ENCODE results near the gene MYCBP. TPM values are rescaled to one million over a fixed set of nuclear protein-coding genes. Genes with fewer than 3 reads are reported as not detected.
A peak's percentile ranks its signal among the peaks of the same experiment; 100 is the strongest.
"Not testable (repeated sequence)": the region's sequence is repeated elsewhere in the genome, so short reads cannot be mapped to it uniquely, and the experiment has no call there.

Gene MYCBP
- total RNA-seq, 4 donors from 2014 or later, result 2.2 to 24.3 (median 16.2) TPM

- TF ChIP-seq POLR2AphosphoS5 (IDR thresholded peaks at IDR 0.05), result peak; percentile 37 to 46 (median 44)
- peak; percentile 7 for TF ChIP-seq EP300 (IDR thresholded peaks at IDR 0.05; ENCODE audit: low read depth)
- peak; percentile 71 for TF ChIP-seq POLR2A (IDR thresholded peaks at IDR 0.05)
- no peak for TF ChIP-seq CTCF (IDR thresholded peaks at IDR 0.05)
- H3K9me3 ChIP-seq, result no peaks in the 10 kb centered on the region
- H3K4me3 ChIP-seq, result peak overlapping the region; percentile 71 to 96 (median 94)
- intact Hi-C loops (cut with DNase I; ENCODE audit: low total_unique reads) (no loop called here), in situ Hi-C loops (cut with MboI; ENCODE audit: low pct_ligation_motif_present in 1 of 4, low pct_unique_long_range_greater_than_20kb in 1 of 4, low sequenced_read_pairs in 3 of 4) (no loop called here)
- peak; percentile 79 for DNase-seq
- H3K36me3 ChIP-seq, result peaks cover 0 to 22% (median 8%) of the 10 kb centered on the region in 4 donors
- WGBS, 2 donors (ENCODE audit: low coverage in 1 of 2), result 0 to 2% methylated on average over 5 to 17 of the region's 51 CpGs
- peaks cover 12 to 46% (median 32%) of the 10 kb centered on the region in 4 donors for H3K4me1 ChIP-seq
- no peaks in the 10 kb centered on the region for H3K27me3 ChIP-seq
- H3K27ac ChIP-seq, result peak overlapping the region; percentile 93 to 97 (median 96)
These were observed 14.2 kb downstream of the MYCBP start for GRCh38 chr1:38858833-38859560.

- no peak for DNase-seq
- intact Hi-C loops (cut with DNase I; ENCODE audit: low total_unique reads), result no loop called here
These were observed 20.4 kb downstream of the MYCBP start for GRCh38 chr1:38852780-38853179.

GRCh38 chr1:38848071-38848470, 25.1 kb downstream of the MYCBP start:
- in situ Hi-C loops (cut with MboI; ENCODE audit: low pct_ligation_motif_present in 1 of 4, low pct_unique_long_range_greater_than_20kb in 1 of 4, low sequenced_read_pairs in 3 of 4), result loop anchor here in 1 of 4 donors (25.0 kb wide), 1 partner anchor 811 kb away; the partner anchor contains the start of gene POU3F1
- DNase-seq, result no peak
- Histone ChIP-seq H3K36me3 (peaks cover 0 to 72% (median 26%) of the 10 kb centered on the region in 4 donors), H3K9me3 (no peaks in the 10 kb centered on the region), H3K27ac (no peak overlapping the region), H3K4me3 (no peak overlapping the region), H3K4me1 (no peaks in the 10 kb centered on the region), H3K27me3 (no peaks in the 10 kb centered on the region)
- TF ChIP-seq POLR2A (IDR thresholded peaks at IDR 0.05), result no peak
- TF ChIP-seq EP300 (IDR thresholded peaks at IDR 0.05; ENCODE audit: low read depth), result no peak
- no peak for TF ChIP-seq CTCF (IDR thresholded peaks at IDR 0.05)
- no peak for TF ChIP-seq POLR2AphosphoS5 (IDR thresholded peaks at IDR 0.05)
- 67 to 73% methylated on average over 1 of the region's 1 CpG for WGBS, 2 donors (ENCODE audit: low coverage in 1 of 2)
- intact Hi-C loops (cut with DNase I; ENCODE audit: low total_unique reads), result no loop called here

More at GRCh38 chr1:38852780-38853179, 20.4 kb downstream of the MYCBP start:
- Histone ChIP-seq H3K4me3 (no peak overlapping the region), H3K9me3 (no peaks in the 10 kb centered on the region), H3K36me3 (peaks cover 0 to 61% (median 21%) of the 10 kb centered on the region in 4 donors), H3K27me3 (no peaks in the 10 kb centered on the region), H3K27ac (no peak overlapping the region), H3K4me1 (peaks cover 6 to 17% (median 10%) of the 10 kb centered on the region in 4 donors)
- TF ChIP-seq POLR2A (IDR thresholded peaks at IDR 0.05), result no peak
- TF ChIP-seq POLR2AphosphoS5 (IDR thresholded peaks at IDR 0.05), result no peak
- TF ChIP-seq CTCF (IDR thresholded peaks at IDR 0.05), result no peak
- TF ChIP-seq EP300 (IDR thresholded peaks at IDR 0.05; ENCODE audit: low read depth), result no peak
- in situ Hi-C loops (cut with MboI; ENCODE audit: low pct_ligation_motif_present in 1 of 4, low pct_unique_long_range_greater_than_20kb in 1 of 4, low sequenced_read_pairs in 3 of 4), result no loop called here
- 58 to 71% methylated on average over 4 of the region's 4 CpGs for WGBS, 2 donors (ENCODE audit: low coverage in 1 of 2)

GRCh38 chr1:38846210-38846609, 26.9 kb downstream of the MYCBP start:
- Histone ChIP-seq H3K27me3 (no peaks in the 10 kb centered on the region), H3K4me3 (no peak overlapping the region), H3K36me3 (peaks cover 0 to 63% (median 23%) of the 10 kb centered on the region in 4 donors), H3K4me1 (no peaks in the 10 kb centered on the region), H3K27ac (no peak overlapping the region), H3K9me3 (no peaks in the 10 kb centered on the region)
- no peak for TF ChIP-seq POLR2AphosphoS5 (IDR thresholded peaks at IDR 0.05)
- no peak for TF ChIP-seq CTCF (IDR thresholded peaks at IDR 0.05)
- TF ChIP-seq EP300 (IDR thresholded peaks at IDR 0.05; ENCODE audit: low read depth), result no peak
- TF ChIP-seq POLR2A (IDR thresholded peaks at IDR 0.05), result no peak
- intact Hi-C loops (cut with DNase I; ENCODE audit: low total_unique reads), result no loop called here
- in situ Hi-C loops (cut with MboI; ENCODE audit: low pct_ligation_motif_present in 1 of 4, low pct_unique_long_range_greater_than_20kb in 1 of 4, low sequenced_read_pairs in 3 of 4), result loop anchor here in 1 of 4 donors (25.0 kb wide), 1 partner anchor 809 kb away; the partner anchor contains the start of gene POU3F1
- WGBS, 2 donors (ENCODE audit: low coverage in 1 of 2), result 86 to 87% methylated on average over 3 of the region's 3 CpGs
- DNase-seq, result no peak

- 97% methylated on average over 3 of the region's 3 CpGs; no CpG with 5 or more reads in 1 of the 2 donors for WGBS, 2 donors (ENCODE audit: low coverage in 1 of 2)
- H3K27ac ChIP-seq; DNase-seq; H3K4me1 ChIP-seq; intact Hi-C loops (cut with DNase I; ENCODE audit: low total_unique reads); H3K9me3 ChIP-seq; H3K27me3 ChIP-seq; H3K4me3 ChIP-seq: not testable (repeated sequence)
- in situ Hi-C loops (cut with MboI; ENCODE audit: low pct_ligation_motif_present in 1 of 4, low pct_unique_long_range_greater_than_20kb in 1 of 4, low sequenced_read_pairs in 3 of 4), result loop anchor here in 1 of 4 donors (25.0 kb wide), 1 partner anchor 808 kb away; the partner anchor contains the start of gene POU3F1
- peaks cover 0 to 52% (median 19%) of the 10 kb centered on the region in 4 donors for H3K36me3 ChIP-seq
These were observed 28.1 kb downstream of the MYCBP start for GRCh38 chr1:38845088-38845487.

Measured in transverse colon (tissue), 4 donors.